ENCODE data around the gene R3HCC1L.

R3HCC1L gene

GRCh38 chr10:98231417-98231816, 97.0 kb downstream of the R3HCC1L start:
- no peak for DNase-seq (ENCODE audit: low read depth, low spot score)

- DNase-seq (ENCODE audit: low read depth, low spot score) = no peak
Measured at GRCh38 chr10:98235846-98236245, 101.4 kb downstream of the R3HCC1L start.

- DNase-seq (ENCODE audit: low read depth, low spot score) = no peak
Measured at GRCh38 chr10:98236862-98237261, 102.4 kb downstream of the R3HCC1L start.

GRCh38 chr10:98238391-98238790, 103.9 kb downstream of the R3HCC1L start:
- DNase-seq (ENCODE audit: low read depth, low spot score) = no peak

GRCh38 chr10:98240524-98240923, 106.1 kb downstream of the R3HCC1L start:
- no peak for DNase-seq (ENCODE audit: low read depth, low spot score)

GRCh38 chr10:98242823-98243222, 108.4 kb downstream of the R3HCC1L start:
- no peak for DNase-seq (ENCODE audit: low read depth, low spot score)

- DNase-seq (ENCODE audit: low read depth, low spot score) = no peak
Measured at GRCh38 chr10:98244141-98244540, 109.7 kb downstream of the R3HCC1L start.

GRCh38 chr10:98244586-98244985, 110.1 kb downstream of the R3HCC1L start:
- DNase-seq (ENCODE audit: low read depth, low spot score) = no peak

- no peak for DNase-seq (ENCODE audit: low read depth, low spot score)
Measured at GRCh38 chr10:98246911-98247805, 112.7 kb downstream of the R3HCC1L start.

GRCh38 chr10:98248018-98248417, 113.6 kb downstream of the R3HCC1L start:
- DNase-seq (ENCODE audit: low read depth, low spot score) = no peak

GRCh38 chr10:98249134-98249533, 114.7 kb downstream of the R3HCC1L start:
- DNase-seq (ENCODE audit: low read depth, low spot score) = no peak

GRCh38 chr10:98251399-98251798, 116.9 kb downstream of the R3HCC1L start:
- no peak for DNase-seq (ENCODE audit: low read depth, low spot score)

GRCh38 chr10:98252464-98252863, 118.0 kb downstream of the R3HCC1L start:
- no peak for DNase-seq (ENCODE audit: low read depth, low spot score)

GRCh38 chr10:98253499-98253898, 119.0 kb downstream of the R3HCC1L start:
- no peak for DNase-seq (ENCODE audit: low read depth, low spot score)

- DNase-seq (ENCODE audit: low read depth, low spot score) = no peak
Measured at GRCh38 chr10:98254234-98254974, 119.9 kb downstream of the R3HCC1L start.

GRCh38 chr10:98255146-98255877, 120.9 kb downstream of the R3HCC1L start:
- DNase-seq (ENCODE audit: low read depth, low spot score) = no peak

- no peak for DNase-seq (ENCODE audit: low read depth, low spot score)
Measured at GRCh38 chr10:98256692-98257091, 122.2 kb downstream of the R3HCC1L start.

GRCh38 chr10:98257198-98257597, 122.7 kb downstream of the R3HCC1L start:
- no peak for DNase-seq (ENCODE audit: low read depth, low spot score)

GRCh38 chr10:98257961-98258360, 123.5 kb downstream of the R3HCC1L start:
- no peak for DNase-seq (ENCODE audit: low read depth, low spot score)

- no peak for DNase-seq (ENCODE audit: low read depth, low spot score)
Measured at GRCh38 chr10:98258683-98259454, 124.4 kb downstream of the R3HCC1L start.

- no peak for DNase-seq (ENCODE audit: low read depth, low spot score)
Measured at GRCh38 chr10:98259606-98260315, 125.3 kb downstream of the R3HCC1L start.

Measured in ELF-1 (cell line).